Measurements from ENCODE around the gene CYP27B1.

The CYP27B1 gene

GRCh38 chr12:57736741-57737466 lies 30.0 kb downstream of the CYP27B1 start:
- Histone ChIP-seq H3K56ac (ENCODE audit: low read length) (peak overlapping the region; percentile 34), H3K79me2 (ENCODE audit: control insufficient read depth, insufficient read depth, low read length) (no peaks in the 10 kb centered on the region), H3K4me2 (ENCODE audit: low read length) (peak overlapping the region; percentile 18), H4K8ac (ENCODE audit: low read depth, low read length) (no peak overlapping the region), H2BK5ac (ENCODE audit: low read length) (no peak overlapping the region), H3K18ac (ENCODE audit: low read length) (no peak overlapping the region), H2BK15ac (replicated peaks; ENCODE audit: low read depth) (no peak overlapping the region), H2AK5ac (ENCODE audit: low read length) (no peak overlapping the region), H3K36me3 (ENCODE audit: control insufficient read depth, insufficient read depth, low read length) (no peaks in the 10 kb centered on the region), H3K27ac (ENCODE audit: low read depth, low read length) (no peak overlapping the region), H3K4me3 (ENCODE audit: low read length) (no peak overlapping the region), H3K4ac (ENCODE audit: low read depth, low read length) (no peak overlapping the region), H4K5ac (ENCODE audit: low read length) (no peak overlapping the region), H2BK120ac (ENCODE audit: low read depth, low read length) (no peak overlapping the region), H3K27me3 (ENCODE audit: insufficient read depth, low read length, poor library complexity) (peaks cover 65% of the 10 kb centered on the region), H3K4me1 (ENCODE audit: control insufficient read depth, low read depth, low read length) (peaks cover 2% of the 10 kb centered on the region), H3K79me1 (ENCODE audit: low read length) (no peaks in the 10 kb centered on the region), H3K9ac (ENCODE audit: low read length) (no peak overlapping the region), H3K23ac (ENCODE audit: low read length) (peak overlapping the region; percentile 66)
- DNase-seq, result no peak
- WGBS (ENCODE audit: extremely low coverage, insufficient coverage, low lambda C conversion rate), result no CpG with 5 or more reads among the region's 31 CpGs

GRCh38 chr12:57735952-57736740 lies 30.7 kb downstream of the CYP27B1 start:
- no peak overlapping the region for H3K4ac ChIP-seq (ENCODE audit: low read depth, low read length)
- H2BK5ac ChIP-seq (ENCODE audit: low read length), result no peak overlapping the region
- H3K27me3 ChIP-seq (ENCODE audit: insufficient read depth, low read length, poor library complexity), result peaks cover 65% of the 10 kb centered on the region
- H4K8ac ChIP-seq (ENCODE audit: low read depth, low read length), result no peak overlapping the region
- peaks cover 2% of the 10 kb centered on the region for H3K4me1 ChIP-seq (ENCODE audit: control insufficient read depth, low read depth, low read length)
- H3K27ac ChIP-seq (ENCODE audit: low read depth, low read length), result no peak overlapping the region
- peak overlapping the region; percentile 18 for H3K4me2 ChIP-seq (ENCODE audit: low read length)
- no peaks in the 10 kb centered on the region for H3K79me1 ChIP-seq (ENCODE audit: low read length)
- H3K36me3 ChIP-seq (ENCODE audit: control insufficient read depth, insufficient read depth, low read length), result no peaks in the 10 kb centered on the region
- no peak overlapping the region for H4K5ac ChIP-seq (ENCODE audit: low read length)
- no peak overlapping the region for H3K4me3 ChIP-seq (ENCODE audit: low read length)
- no peak overlapping the region for H3K9ac ChIP-seq (ENCODE audit: low read length)
- no peak overlapping the region for H2BK120ac ChIP-seq (ENCODE audit: low read depth, low read length)
- peak overlapping the region; percentile 34 for H3K56ac ChIP-seq (ENCODE audit: low read length)
- H3K79me2 ChIP-seq (ENCODE audit: control insufficient read depth, insufficient read depth, low read length), result no peaks in the 10 kb centered on the region
- H2AK5ac ChIP-seq (ENCODE audit: low read length), result no peak overlapping the region
- no peak overlapping the region for H3K18ac ChIP-seq (ENCODE audit: low read length)
- no peak overlapping the region for H3K23ac ChIP-seq (ENCODE audit: low read length)
- WGBS (ENCODE audit: extremely low coverage, insufficient coverage, low lambda C conversion rate), result no CpG with 5 or more reads among the region's 49 CpGs
- no peak overlapping the region for H2BK15ac ChIP-seq (replicated peaks; ENCODE audit: low read depth)
- peak; percentile 83 for DNase-seq

- Histone ChIP-seq H4K5ac (ENCODE audit: low read length) (no peak overlapping the region), H3K79me2 (ENCODE audit: control insufficient read depth, insufficient read depth, low read length) (no peaks in the 10 kb centered on the region), H3K4me2 (ENCODE audit: low read length) (no peak overlapping the region), H3K56ac (ENCODE audit: low read length) (no peak overlapping the region), H3K4me3 (ENCODE audit: low read length) (no peak overlapping the region), H2AK5ac (ENCODE audit: low read length) (no peak overlapping the region), H3K4ac (ENCODE audit: low read depth, low read length) (no peak overlapping the region), H3K9ac (ENCODE audit: low read length) (no peak overlapping the region), H2BK5ac (ENCODE audit: low read length) (no peak overlapping the region), H3K36me3 (ENCODE audit: control insufficient read depth, insufficient read depth, low read length) (no peaks in the 10 kb centered on the region), H3K4me1 (ENCODE audit: control insufficient read depth, low read depth, low read length) (peaks cover 2% of the 10 kb centered on the region), H3K79me1 (ENCODE audit: low read length) (no peaks in the 10 kb centered on the region), H4K8ac (ENCODE audit: low read depth, low read length) (no peak overlapping the region), H3K27me3 (ENCODE audit: insufficient read depth, low read length, poor library complexity) (peaks cover 63% of the 10 kb centered on the region), H3K18ac (ENCODE audit: low read length) (no peak overlapping the region), H3K27ac (ENCODE audit: low read depth, low read length) (no peak overlapping the region), H2BK15ac (replicated peaks; ENCODE audit: low read depth) (no peak overlapping the region), H2BK120ac (ENCODE audit: low read depth, low read length) (no peak overlapping the region), H3K23ac (ENCODE audit: low read length) (no peak overlapping the region)
- WGBS (ENCODE audit: extremely low coverage, insufficient coverage, low lambda C conversion rate), result no CpG with 5 or more reads among the region's 8 CpGs
- DNase-seq, result peak; percentile 56
Measured at GRCh38 chr12:57735198-57735855, 31.6 kb downstream of the CYP27B1 start.

- Histone ChIP-seq H3K18ac (ENCODE audit: low read length) (no peak overlapping the region), H4K5ac (ENCODE audit: low read length) (no peak overlapping the region), H3K79me1 (ENCODE audit: low read length) (no peaks in the 10 kb centered on the region), H2BK120ac (ENCODE audit: low read depth, low read length) (no peak overlapping the region), H3K4me1 (ENCODE audit: control insufficient read depth, low read depth, low read length) (peaks cover 2% of the 10 kb centered on the region), H3K4me3 (ENCODE audit: low read length) (no peak overlapping the region), H2BK15ac (replicated peaks; ENCODE audit: low read depth) (no peak overlapping the region), H3K27ac (ENCODE audit: low read depth, low read length) (no peak overlapping the region), H2AK5ac (ENCODE audit: low read length) (no peak overlapping the region), H3K4ac (ENCODE audit: low read depth, low read length) (no peak overlapping the region), H2BK5ac (ENCODE audit: low read length) (no peak overlapping the region), H3K56ac (ENCODE audit: low read length) (no peak overlapping the region), H3K9ac (ENCODE audit: low read length) (no peak overlapping the region), H3K4me2 (ENCODE audit: low read length) (no peak overlapping the region), H3K79me2 (ENCODE audit: control insufficient read depth, insufficient read depth, low read length) (no peaks in the 10 kb centered on the region), H3K23ac (ENCODE audit: low read length) (no peak overlapping the region), H3K27me3 (ENCODE audit: insufficient read depth, low read length, poor library complexity) (peaks cover 60% of the 10 kb centered on the region), H4K8ac (ENCODE audit: low read depth, low read length) (no peak overlapping the region), H3K36me3 (ENCODE audit: control insufficient read depth, insufficient read depth, low read length) (no peaks in the 10 kb centered on the region)
- WGBS (ENCODE audit: extremely low coverage, insufficient coverage, low lambda C conversion rate), result no CpG with 5 or more reads among the region's 4 CpGs
- no peak for DNase-seq
Measured at GRCh38 chr12:57734591-57734990, 32.3 kb downstream of the CYP27B1 start.

GRCh38 chr12:57733928-57734327 lies 33.0 kb downstream of the CYP27B1 start:
- WGBS (ENCODE audit: extremely low coverage, insufficient coverage, low lambda C conversion rate), result no CpG with 5 or more reads among the region's 6 CpGs
- Histone ChIP-seq H4K8ac (ENCODE audit: low read depth, low read length) (no peak overlapping the region), H2BK5ac (ENCODE audit: low read length) (no peak overlapping the region), H3K4me1 (ENCODE audit: control insufficient read depth, low read depth, low read length) (peaks cover 2% of the 10 kb centered on the region), H2AK5ac (ENCODE audit: low read length) (no peak overlapping the region), H4K5ac (ENCODE audit: low read length) (no peak overlapping the region), H3K4me3 (ENCODE audit: low read length) (no peak overlapping the region), H3K56ac (ENCODE audit: low read length) (no peak overlapping the region), H3K9ac (ENCODE audit: low read length) (no peak overlapping the region), H3K36me3 (ENCODE audit: control insufficient read depth, insufficient read depth, low read length) (no peaks in the 10 kb centered on the region), H3K27me3 (ENCODE audit: insufficient read depth, low read length, poor library complexity) (peaks cover 56% of the 10 kb centered on the region), H3K4me2 (ENCODE audit: low read length) (no peak overlapping the region), H3K79me1 (ENCODE audit: low read length) (no peaks in the 10 kb centered on the region), H3K79me2 (ENCODE audit: control insufficient read depth, insufficient read depth, low read length) (no peaks in the 10 kb centered on the region), H3K4ac (ENCODE audit: low read depth, low read length) (no peak overlapping the region), H3K18ac (ENCODE audit: low read length) (no peak overlapping the region), H2BK120ac (ENCODE audit: low read depth, low read length) (no peak overlapping the region), H2BK15ac (replicated peaks; ENCODE audit: low read depth) (no peak overlapping the region), H3K27ac (ENCODE audit: low read depth, low read length) (no peak overlapping the region), H3K23ac (ENCODE audit: low read length) (no peak overlapping the region)
- no peak for DNase-seq

All from mesendoderm (in vitro differentiated cells).